Body of pancreas (tissue), 4 donors: ENCODE data around the gene XBP1. TPM values are rescaled to one million over a fixed set of nuclear protein-coding genes. Genes with fewer than 3 reads are reported as not detected.

Experiments used
- ATAC-seq: fragments of 150-250 bp; one replicate; pipeline ENCODE4 v1.9.1; 2016
- DNase-seq, 4 donors: peaks; one replicate each; pipeline ENCODE4 v3.0.0-alpha.2; 2019
- H3K27ac ChIP-seq, 4 donors: fragments of 200-600 bp; sonication (generic); 1 replicate in 3 of 4; 2 replicates in 1 of 4; pipeline versions ENCODE4 v1.5.1 to v1.6.1; 2016 to 2019; ENCODE audit warnings: mild to moderate bottlenecking in 1 of 4, mixed read lengths in 1 of 4, moderate library complexity in 1 of 4
- H3K27me3 ChIP-seq, 2 donors: fragments of 200-600 bp; sonication (generic); one replicate each; pipeline ENCODE4 v1.6.0; 2016; ENCODE audit warnings: mild to moderate bottlenecking in 1 of 2
- H3K36me3 ChIP-seq, 2 donors: fragments of 200-600 bp; sonication (generic); replicated peaks in 1 of 2; 2 replicates each; pipeline ENCODE4 v1.5.1; 2016; ENCODE audit warnings: low read depth in 2 of 2; ENCODE audit not compliant: insufficient read depth in 1 of 2
- H3K4me1 ChIP-seq: fragments of 200-600 bp; sonication (generic); one replicate; pipeline ENCODE4 v1.6.0; 2016
- H3K4me3 ChIP-seq, 2 donors: fragments of 200-600 bp; sonication (generic); 1 replicate in 1 of 2; 2 replicates in 1 of 2; pipeline ENCODE4 v1.5.1; 2016 to 2019
- H3K9me3 ChIP-seq, 3 donors: fragments of 200-600 bp; sonication (generic); 1 replicate in 2 of 3; 2 replicates in 1 of 3; pipeline ENCODE4 v1.5.1; 2016
- POLR2A ChIP-seq, 3 donors: fragments of 450-650 bp; IDR thresholded peaks; one replicate each; pipeline ENCODE4 v1.6.1; 2016; ENCODE audit warnings: antibody characterized with exemption in 3 of 3, mild to moderate bottlenecking in 2 of 3
- WGBS, 2 donors: methylation state at CpG; one replicate each; pipeline ENCODE4 v1.1.5; 2017; 5-methylcytosine and 5-hydroxymethylcytosine counted together
- intact Hi-C: fragments of 100-400 bp; cut with DNase I; formaldehyde crosslinking; loops from one replicate; pipeline ENCODE4 v1.15.1; 2023
- total RNA-seq, 2 donors: library from RNA; depleted of rRNA; stranded (reverse); fragments of >200 nt; gene quantifications; one replicate each; pipeline ENCODE4 v1.1.0, GENCODE V29; 2016
- TF ChIP-seq, protein P1 (sequence below), 7 experiments: fragments of 450-650 bp in 4 of 7; fragments of 200-600 bp in 3 of 7; sonication (generic) in 3 of 7; IDR thresholded peaks; one replicate each; pipeline ENCODE4 v1.5.1; 2016 to 2019; ENCODE audit warnings: antibody characterized with exemption in 7 of 7

Gene XBP1
- total RNA-seq, 2 donors from 2014 or later: 642 to 771 TPM

DNA sequence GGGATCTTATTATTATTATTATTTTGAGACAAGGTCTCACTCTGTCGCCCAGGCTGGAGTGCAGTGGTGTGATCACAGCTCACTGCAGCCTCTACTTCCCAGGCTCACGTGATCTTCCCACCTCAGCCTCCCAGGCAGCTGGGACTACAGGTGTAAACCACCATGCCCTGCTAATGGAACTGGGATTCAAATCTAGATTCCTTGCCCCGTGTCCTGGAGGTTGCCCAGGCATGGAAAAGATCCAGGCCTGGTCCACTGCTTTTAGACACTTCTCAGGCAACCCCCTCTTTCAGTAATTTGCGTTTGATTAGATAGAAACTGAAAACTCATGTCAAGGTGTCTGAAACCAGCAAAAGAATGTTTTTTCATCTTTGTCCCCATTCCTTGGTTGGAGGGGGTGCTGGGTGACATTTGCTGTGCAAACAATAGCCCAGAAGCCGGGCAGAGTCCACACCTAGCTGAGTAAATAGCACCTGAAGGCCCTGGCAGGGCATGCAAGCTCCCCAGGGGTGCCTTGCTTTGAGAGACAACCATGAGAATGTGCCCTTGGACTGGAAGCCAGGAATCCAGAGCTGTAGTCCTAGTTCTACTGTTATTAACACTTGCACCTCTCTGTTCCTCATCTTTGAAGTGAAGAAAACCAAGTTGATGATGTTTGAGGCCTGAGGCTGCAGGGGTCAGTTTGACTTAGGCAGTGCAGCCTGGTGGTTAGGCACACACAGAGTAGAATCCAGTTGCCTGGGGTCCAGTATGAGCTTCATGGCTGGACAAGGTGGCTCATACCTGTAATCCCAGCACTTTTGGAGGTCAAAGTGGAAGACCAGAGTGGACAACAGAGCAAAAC lies 19.1 kb upstream of the XBP1 start:
- Histone ChIP-seq H3K4me3 (no peak overlapping the region), H3K9me3 (no peaks in the 10 kb centered on the region), H3K27ac (peak overlapping the region; percentile 84 to 96 (median 90)), H3K27me3 (no peaks in the 10 kb centered on the region), H3K36me3 (no peaks in the 10 kb centered on the region), H3K4me1 (peaks cover 99% of the 10 kb centered on the region)
- WGBS, 2 donors: 21 to 32% methylated on average over 5 of the region's 5 CpGs
- TF ChIP-seq, protein P1, sequence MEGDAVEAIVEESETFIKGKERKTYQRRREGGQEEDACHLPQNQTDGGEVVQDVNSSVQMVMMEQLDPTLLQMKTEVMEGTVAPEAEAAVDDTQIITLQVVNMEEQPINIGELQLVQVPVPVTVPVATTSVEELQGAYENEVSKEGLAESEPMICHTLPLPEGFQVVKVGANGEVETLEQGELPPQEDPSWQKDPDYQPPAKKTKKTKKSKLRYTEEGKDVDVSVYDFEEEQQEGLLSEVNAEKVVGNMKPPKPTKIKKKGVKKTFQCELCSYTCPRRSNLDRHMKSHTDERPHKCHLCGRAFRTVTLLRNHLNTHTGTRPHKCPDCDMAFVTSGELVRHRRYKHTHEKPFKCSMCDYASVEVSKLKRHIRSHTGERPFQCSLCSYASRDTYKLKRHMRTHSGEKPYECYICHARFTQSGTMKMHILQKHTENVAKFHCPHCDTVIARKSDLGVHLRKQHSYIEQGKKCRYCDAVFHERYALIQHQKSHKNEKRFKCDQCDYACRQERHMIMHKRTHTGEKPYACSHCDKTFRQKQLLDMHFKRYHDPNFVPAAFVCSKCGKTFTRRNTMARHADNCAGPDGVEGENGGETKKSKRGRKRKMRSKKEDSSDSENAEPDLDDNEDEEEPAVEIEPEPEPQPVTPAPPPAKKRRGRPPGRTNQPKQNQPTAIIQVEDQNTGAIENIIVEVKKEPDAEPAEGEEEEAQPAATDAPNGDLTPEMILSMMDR (IDR thresholded peaks at IDR 0.05): no peak
- TF ChIP-seq POLR2A (IDR thresholded peaks at IDR 0.05): no peak
- intact Hi-C loops: no loop called here
- ATAC-seq: peak; percentile 67
- DNase-seq: peak; percentile 89 to 96 (median 92)

DNA sequence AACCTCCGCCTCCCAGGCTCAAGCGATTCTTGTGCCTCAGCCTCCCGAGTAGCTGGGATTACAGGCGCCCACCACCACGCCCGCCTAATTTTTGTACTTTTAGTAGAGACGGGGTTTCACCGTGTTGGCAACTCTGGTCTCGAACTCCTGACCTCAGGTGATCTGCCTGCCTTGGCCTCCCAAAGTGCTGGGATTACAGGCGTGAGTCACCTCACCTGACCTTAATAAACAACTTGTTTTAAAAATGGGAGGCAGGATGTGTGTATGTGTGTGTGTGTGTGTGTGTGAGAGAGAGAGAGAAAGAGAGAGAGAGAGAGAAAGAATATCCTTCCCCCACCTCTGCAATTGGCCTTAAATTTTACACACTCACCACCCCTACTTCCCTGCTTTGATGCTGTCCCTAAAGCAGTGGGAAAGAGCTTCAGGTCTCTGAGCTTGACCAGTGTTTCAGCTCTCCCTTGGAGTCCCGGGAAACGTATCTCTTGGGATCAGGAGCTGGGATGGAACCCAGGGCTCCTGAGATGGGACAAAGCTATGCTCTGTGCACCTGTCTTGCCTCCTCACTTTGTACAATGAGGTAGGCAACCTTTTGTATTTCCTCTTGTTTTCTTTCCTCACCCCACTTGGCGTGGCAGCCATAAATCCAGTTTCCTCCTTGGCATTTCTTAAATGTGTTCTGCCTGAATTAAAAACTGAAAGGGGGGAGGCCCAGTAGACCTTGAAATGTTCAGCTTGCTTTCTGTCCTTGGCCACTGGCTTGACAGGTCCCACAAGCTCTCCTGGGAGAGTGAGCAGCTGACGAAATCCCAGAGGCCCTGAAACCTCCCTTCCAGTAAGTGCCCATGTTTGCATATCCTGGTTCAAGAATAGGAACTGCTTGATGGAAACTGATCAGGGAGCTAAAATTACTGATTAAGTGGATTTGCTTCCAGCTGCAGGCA lies 17.8 kb upstream of the XBP1 start:
- Histone ChIP-seq H3K36me3 (no peaks in the 10 kb centered on the region), H3K9me3 (no peaks in the 10 kb centered on the region), H3K27me3 (no peaks in the 10 kb centered on the region), H3K27ac (peak overlapping the region; percentile 84 to 96 (median 90)), H3K4me1 (peaks cover 100% of the 10 kb centered on the region), H3K4me3 (no peak overlapping the region)
- 19 to 36% methylated on average over 14 of the region's 14 CpGs for WGBS, 2 donors
- ATAC-seq (peak; percentile 80), DNase-seq (peak; percentile 95 to 98 (median 96))
- peak in 2 of 3 donors; percentile 64 to 70 for TF ChIP-seq POLR2A (IDR thresholded peaks at IDR 0.05)
- TF ChIP-seq, protein P1 (IDR thresholded peaks at IDR 0.05): no peak
- intact Hi-C loops: no loop called here

DNA sequence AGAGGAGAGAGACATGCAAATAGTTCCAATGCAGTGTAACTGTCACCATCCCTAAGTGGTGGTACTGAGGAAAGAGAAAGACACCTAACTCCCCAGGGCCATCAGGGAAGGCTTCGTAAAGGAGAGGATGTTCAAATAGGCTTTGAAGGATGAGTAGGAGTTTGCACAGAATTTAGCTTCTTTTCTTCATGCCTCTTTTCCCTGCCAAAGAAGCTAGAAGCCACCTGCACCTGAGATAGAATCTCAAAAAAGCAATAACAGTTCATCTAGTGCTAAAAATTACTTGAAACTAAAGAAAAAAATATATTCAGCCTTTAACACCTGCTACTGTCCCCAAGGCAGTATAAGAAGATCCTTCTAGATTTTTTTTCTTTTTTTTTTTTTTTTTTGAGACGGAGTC lies 16.7 kb upstream of the XBP1 start:
- WGBS, 2 donors: 58 to 64% methylated on average over 2 of the region's 2 CpGs
- intact Hi-C loops: no loop called here
- H3K27me3 ChIP-seq: no peaks in the 10 kb centered on the region
- H3K9me3 ChIP-seq: no peaks in the 10 kb centered on the region
- H3K4me1 ChIP-seq: peaks cover 100% of the 10 kb centered on the region
- no peak for DNase-seq
- peak overlapping the region; percentile 42 to 96 (median 88) for H3K27ac ChIP-seq
- H3K36me3 ChIP-seq: no peaks in the 10 kb centered on the region
- TF ChIP-seq POLR2A (IDR thresholded peaks at IDR 0.05): no peak
- TF ChIP-seq, protein P1 (IDR thresholded peaks at IDR 0.05): no peak
- no peak overlapping the region for H3K4me3 ChIP-seq
- no peak for ATAC-seq

DNA sequence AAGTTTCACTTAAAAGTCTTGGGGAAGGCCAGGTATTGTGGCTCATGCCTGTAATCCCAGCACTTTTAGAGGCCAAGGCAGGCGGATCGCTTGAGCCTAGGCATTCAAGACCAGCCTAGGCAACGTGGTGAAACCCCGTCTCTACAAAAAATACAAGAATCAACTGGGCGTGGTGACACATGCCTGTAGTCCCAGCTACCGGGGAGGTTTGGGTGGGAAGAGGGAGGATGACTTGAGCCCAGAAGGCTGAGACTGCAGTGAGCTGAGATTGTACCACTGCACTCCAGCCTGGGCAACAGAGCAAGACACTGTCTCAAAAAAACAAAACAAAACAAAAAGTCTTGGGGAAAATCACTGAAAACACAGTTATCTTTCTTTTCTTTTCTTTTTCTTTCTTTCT lies 15.4 kb upstream of the XBP1 start:
- Histone ChIP-seq H3K27ac (peak overlapping the region; percentile 63 to 96 (median 88)), H3K4me1 (peaks cover 100% of the 10 kb centered on the region), H3K27me3 (no peaks in the 10 kb centered on the region), H3K9me3 (no peaks in the 10 kb centered on the region), H3K4me3 (no peak overlapping the region), H3K36me3 (no peaks in the 10 kb centered on the region)
- intact Hi-C loops: no loop called here
- ATAC-seq (no peak), DNase-seq (no peak)
- TF ChIP-seq, protein P1 (IDR thresholded peaks at IDR 0.05): no peak
- TF ChIP-seq POLR2A (IDR thresholded peaks at IDR 0.05): no peak
- 62 to 67% methylated on average over 6 of the region's 6 CpGs for WGBS, 2 donors
